ENCODE results near the gene MPDZ.

GRCh38 chr9:13141629-13142028 lies 137.9 kb downstream of the MPDZ start:
- TF ChIP-seq CTCF (IDR thresholded peaks at IDR 0.05; ENCODE audit: low read length), result no peak
- TF ChIP-seq EZH2 (IDR thresholded peaks at IDR 0.05; ENCODE audit: borderline replicate concordance, low read length), result no peak

All from OCI-LY1 (cell line).